HepG2 (cell line): ENCODE results near the gene MACROH2A1. TPM values are rescaled to one million over a fixed set of nuclear protein-coding genes. Genes with fewer than 3 reads are reported as not detected.
A peak's percentile ranks its signal among the peaks of the same experiment; 100 is the strongest.

Source experiments
- ARHGAP35 ChIP-seq: sonication (generic); formaldehyde crosslinking; IDR thresholded peaks from 2 replicates; pipeline ENCODE4 v1.9.0; 2022; ENCODE audit warnings: mild to moderate bottlenecking, inconsistent platforms, moderate library complexity, missing genetic modification reagents, borderline replicate concordance
- ARID2 ChIP-seq: sonication (generic); formaldehyde crosslinking; IDR thresholded peaks from 2 replicates; pipeline ENCODE4 v1.8.1; 2022; ENCODE audit warnings: mild to moderate bottlenecking, missing genetic modification reagents, borderline replicate concordance
- CHD4 ChIP-seq: fragments of 200-600 bp; sonication (generic); IDR thresholded peaks from 2 replicates; pipeline ENCODE4 v1.7.0; 2017; ENCODE audit warnings: mild to moderate bottlenecking, low read length, borderline replicate concordance
- FOSL2 ChIP-seq: sonication (generic); formaldehyde crosslinking; IDR thresholded peaks from 2 replicates; pipeline ENCODE4 v1.4.0; 2020; ENCODE audit warnings: missing genetic modification reagents
- KMT2B ChIP-seq: IDR thresholded peaks from 2 replicates; pipeline ENCODE4 v1.6.1; 2016; ENCODE audit warnings: missing genetic modification reagents, missing compliant biosample characterization
- NONO ChIP-seq, 2 experiments: fragments of 450-650 bp in 1 of 2; sonication (generic) in 1 of 2; formaldehyde crosslinking in 1 of 2; IDR thresholded peaks in 1 of 2; conservative IDR thresholded peaks in 1 of 2; 2 replicates each; pipeline versions ENCODE4 v1.6.1 to v1.8.0; 2017 to 2022; ENCODE audit warnings: mild to moderate bottlenecking in 1 of 2, missing genetic modification reagents in 1 of 2, moderate library complexity in 1 of 2
- PCBP1 ChIP-seq: fragments of 200-400 bp; formaldehyde crosslinking; IDR thresholded peaks from 2 replicates; pipeline ENCODE4 v1.6.1; 2017; ENCODE audit warnings: mild to moderate bottlenecking, low read depth, low read length, borderline replicate concordance
- SCMH1 ChIP-seq: sonication (generic); formaldehyde crosslinking; IDR thresholded peaks from 2 replicates; pipeline ENCODE4 v1.9.0; 2021; ENCODE audit warnings: missing genetic modification reagents, mild to moderate bottlenecking, borderline replicate concordance
- THRA ChIP-seq: sonication (generic); formaldehyde crosslinking; IDR thresholded peaks from 2 replicates; pipeline ENCODE4 v1.4.0; 2020; ENCODE audit warnings: missing genetic modification reagents, borderline replicate concordance
- ZNF354B ChIP-seq: sonication (generic); formaldehyde crosslinking; IDR thresholded peaks from 2 replicates; pipeline ENCODE4 v1.8.0; 2022; ENCODE audit warnings: mild to moderate bottlenecking, missing genetic modification reagents
- ZNF468 ChIP-seq: sonication (generic); formaldehyde crosslinking; IDR thresholded peaks from 2 replicates; pipeline ENCODE4 v1.8.0; 2022; ENCODE audit warnings: mild to moderate bottlenecking, moderate library complexity, missing genetic modification reagents
- ZNF761 ChIP-seq: sonication (generic); formaldehyde crosslinking; conservative IDR thresholded peaks from 2 replicates; pipeline ENCODE4 v1.4.0; 2020; ENCODE audit warnings: mild to moderate bottlenecking, missing genetic modification reagents
- ZNF878 ChIP-seq: sonication (generic); formaldehyde crosslinking; IDR thresholded peaks from 2 replicates; pipeline ENCODE4 v1.8.1; 2023; ENCODE audit warnings: mild to moderate bottlenecking, missing genetic modification reagents, moderate library complexity
- polyA plus RNA-seq, 8 experiments: library from polyadenylated mRNA; depleted of rRNA in 3 of 8; stranded (reverse) in 7 of 8; unstranded in 1 of 8; fragments of >200 nt; fragmentation: Illumina TruSeq in 4 of 8; extraction: Trizol in 4 of 8; gene quantifications; 2 replicates each; pipeline versions ENCODE4 v1.2.1 to v1.2.3, GENCODE V29; 2011 to 2016; ENCODE audit warnings: low read depth in 4 of 8, missing spikeins in 1 of 8, mixed read lengths in 1 of 8; ENCODE audit not compliant: insufficient read depth in 1 of 8
- total RNA-seq, 5 experiments: library from RNA; depleted of rRNA; stranded (reverse); fragments of >200 nt; fragmentation: Illumina TruSeq; extraction: Trizol; gene quantifications; 2 replicates each; pipeline ENCODE4 v1.2.3, GENCODE V29; 2016; ENCODE audit warnings: low read depth in 1 of 5
- TF ChIP-seq, protein P1 (sequence below): sonication (generic); formaldehyde crosslinking; IDR thresholded peaks from 2 replicates; pipeline ENCODE4 v1.8.0; 2022; ENCODE audit warnings: missing genetic modification reagents, mild to moderate bottlenecking, moderate library complexity, borderline replicate concordance
- TF ChIP-seq, protein P2 (sequence below): sonication (generic); formaldehyde crosslinking; IDR thresholded peaks from 2 replicates; pipeline ENCODE4 v1.5.0; 2020; ENCODE audit warnings: mild to moderate bottlenecking, missing genetic modification reagents, moderate library complexity
- TF ChIP-seq, protein P3 (sequence below): sonication (generic); formaldehyde crosslinking; IDR thresholded peaks from 2 replicates; pipeline ENCODE4 v1.5.1; 2020; ENCODE audit warnings: mild to moderate bottlenecking, missing genetic modification reagents, borderline replicate concordance

The MACROH2A1 gene
- total and polyA plus RNA-seq, 2 of the 13 experiments (the other 11 are each of a cell fraction or from before 2014, with no cell fraction given), result 69.1 to 158 TPM

- TF ChIP-seq ZNF761 (CRISPR knock-in tag) (0 out of 2 replicates have a peak, but pooled peaks have one; percentile 44), ARID2 (CRISPR knock-in tag) (no peak), KMT2B (CRISPR knock-in tag) (0 out of 2 replicates have a peak, but pooled peaks have one; percentile 23), ZNF354B (CRISPR knock-in tag) (no peak), SCMH1 (CRISPR knock-in tag) (no peak), PCBP1 (no peak), ARHGAP35 (CRISPR knock-in tag) (no peak), ZNF878 (CRISPR knock-in tag) (0 out of 2 replicates have a peak, but pooled peaks have one; percentile 10), FOSL2 (CRISPR knock-in tag) (peak; percentile 52; the same call in 1 of the 2 replicates), CHD4 (peak; percentile 78), NONO (IDR thresholded peaks at IDR 0.05) (no peak), NONO (CRISPR knock-in tag; conservative IDR thresholded peaks at IDR 0.05) (peak; percentile 66), THRA (CRISPR knock-in tag) (peak; percentile 84; the same call in 1 of the 2 replicates), ZNF468 (no peak)
- TF ChIP-seq, protein P1, sequence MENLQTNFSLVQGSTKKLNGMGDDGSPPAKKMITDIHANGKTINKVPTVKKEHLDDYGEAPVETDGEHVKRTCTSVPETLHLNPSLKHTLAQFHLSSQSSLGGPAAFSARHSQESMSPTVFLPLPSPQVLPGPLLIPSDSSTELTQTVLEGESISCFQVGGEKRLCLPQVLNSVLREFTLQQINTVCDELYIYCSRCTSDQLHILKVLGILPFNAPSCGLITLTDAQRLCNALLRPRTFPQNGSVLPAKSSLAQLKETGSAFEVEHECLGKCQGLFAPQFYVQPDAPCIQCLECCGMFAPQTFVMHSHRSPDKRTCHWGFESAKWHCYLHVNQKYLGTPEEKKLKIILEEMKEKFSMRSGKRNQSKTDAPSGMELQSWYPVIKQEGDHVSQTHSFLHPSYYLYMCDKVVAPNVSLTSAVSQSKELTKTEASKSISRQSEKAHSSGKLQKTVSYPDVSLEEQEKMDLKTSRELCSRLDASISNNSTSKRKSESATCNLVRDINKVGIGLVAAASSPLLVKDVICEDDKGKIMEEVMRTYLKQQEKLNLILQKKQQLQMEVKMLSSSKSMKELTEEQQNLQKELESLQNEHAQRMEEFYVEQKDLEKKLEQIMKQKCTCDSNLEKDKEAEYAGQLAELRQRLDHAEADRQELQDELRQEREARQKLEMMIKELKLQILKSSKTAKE, result peak; percentile 83
- TF ChIP-seq, protein P2, sequence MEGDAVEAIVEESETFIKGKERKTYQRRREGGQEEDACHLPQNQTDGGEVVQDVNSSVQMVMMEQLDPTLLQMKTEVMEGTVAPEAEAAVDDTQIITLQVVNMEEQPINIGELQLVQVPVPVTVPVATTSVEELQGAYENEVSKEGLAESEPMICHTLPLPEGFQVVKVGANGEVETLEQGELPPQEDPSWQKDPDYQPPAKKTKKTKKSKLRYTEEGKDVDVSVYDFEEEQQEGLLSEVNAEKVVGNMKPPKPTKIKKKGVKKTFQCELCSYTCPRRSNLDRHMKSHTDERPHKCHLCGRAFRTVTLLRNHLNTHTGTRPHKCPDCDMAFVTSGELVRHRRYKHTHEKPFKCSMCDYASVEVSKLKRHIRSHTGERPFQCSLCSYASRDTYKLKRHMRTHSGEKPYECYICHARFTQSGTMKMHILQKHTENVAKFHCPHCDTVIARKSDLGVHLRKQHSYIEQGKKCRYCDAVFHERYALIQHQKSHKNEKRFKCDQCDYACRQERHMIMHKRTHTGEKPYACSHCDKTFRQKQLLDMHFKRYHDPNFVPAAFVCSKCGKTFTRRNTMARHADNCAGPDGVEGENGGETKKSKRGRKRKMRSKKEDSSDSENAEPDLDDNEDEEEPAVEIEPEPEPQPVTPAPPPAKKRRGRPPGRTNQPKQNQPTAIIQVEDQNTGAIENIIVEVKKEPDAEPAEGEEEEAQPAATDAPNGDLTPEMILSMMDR, result peak; percentile 41
- TF ChIP-seq, protein P3, sequence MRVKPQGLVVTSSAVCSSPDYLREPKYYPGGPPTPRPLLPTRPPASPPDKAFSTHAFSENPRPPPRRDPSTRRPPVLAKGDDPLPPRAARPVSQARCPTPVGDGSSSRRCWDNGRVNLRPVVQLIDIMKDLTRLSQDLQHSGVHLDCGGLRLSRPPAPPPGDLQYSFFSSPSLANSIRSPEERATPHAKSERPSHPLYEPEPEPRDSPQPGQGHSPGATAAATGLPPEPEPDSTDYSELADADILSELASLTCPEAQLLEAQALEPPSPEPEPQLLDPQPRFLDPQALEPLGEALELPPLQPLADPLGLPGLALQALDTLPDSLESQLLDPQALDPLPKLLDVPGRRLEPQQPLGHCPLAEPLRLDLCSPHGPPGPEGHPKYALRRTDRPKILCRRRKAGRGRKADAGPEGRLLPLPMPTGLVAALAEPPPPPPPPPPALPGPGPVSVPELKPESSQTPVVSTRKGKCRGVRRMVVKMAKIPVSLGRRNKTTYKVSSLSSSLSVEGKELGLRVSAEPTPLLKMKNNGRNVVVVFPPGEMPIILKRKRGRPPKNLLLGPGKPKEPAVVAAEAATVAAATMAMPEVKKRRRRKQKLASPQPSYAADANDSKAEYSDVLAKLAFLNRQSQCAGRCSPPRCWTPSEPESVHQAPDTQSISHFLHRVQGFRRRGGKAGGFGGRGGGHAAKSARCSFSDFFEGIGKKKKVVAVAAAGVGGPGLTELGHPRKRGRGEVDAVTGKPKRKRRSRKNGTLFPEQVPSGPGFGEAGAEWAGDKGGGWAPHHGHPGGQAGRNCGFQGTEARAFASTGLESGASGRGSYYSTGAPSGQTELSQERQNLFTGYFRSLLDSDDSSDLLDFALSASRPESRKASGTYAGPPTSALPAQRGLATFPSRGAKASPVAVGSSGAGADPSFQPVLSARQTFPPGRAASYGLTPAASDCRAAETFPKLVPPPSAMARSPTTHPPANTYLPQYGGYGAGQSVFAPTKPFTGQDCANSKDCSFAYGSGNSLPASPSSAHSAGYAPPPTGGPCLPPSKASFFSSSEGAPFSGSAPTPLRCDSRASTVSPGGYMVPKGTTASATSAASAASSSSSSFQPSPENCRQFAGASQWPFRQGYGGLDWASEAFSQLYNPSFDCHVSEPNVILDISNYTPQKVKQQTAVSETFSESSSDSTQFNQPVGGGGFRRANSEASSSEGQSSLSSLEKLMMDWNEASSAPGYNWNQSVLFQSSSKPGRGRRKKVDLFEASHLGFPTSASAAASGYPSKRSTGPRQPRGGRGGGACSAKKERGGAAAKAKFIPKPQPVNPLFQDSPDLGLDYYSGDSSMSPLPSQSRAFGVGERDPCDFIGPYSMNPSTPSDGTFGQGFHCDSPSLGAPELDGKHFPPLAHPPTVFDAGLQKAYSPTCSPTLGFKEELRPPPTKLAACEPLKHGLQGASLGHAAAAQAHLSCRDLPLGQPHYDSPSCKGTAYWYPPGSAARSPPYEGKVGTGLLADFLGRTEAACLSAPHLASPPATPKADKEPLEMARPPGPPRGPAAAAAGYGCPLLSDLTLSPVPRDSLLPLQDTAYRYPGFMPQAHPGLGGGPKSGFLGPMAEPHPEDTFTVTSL (CRISPR knock-in tag), result no peak
Measured at GRCh38 chr5:135304352-135305221, 94.4 kb downstream of the MACROH2A1 start (continued).
